ENCODE results near the gene TNFAIP1. TPM values are rescaled to one million over a fixed set of nuclear protein-coding genes. Genes with fewer than 3 reads are reported as not detected.

TNFAIP1 gene
- total RNA-seq, 1 experiment from 2014 or later: 21.8 TPM

DNA sequence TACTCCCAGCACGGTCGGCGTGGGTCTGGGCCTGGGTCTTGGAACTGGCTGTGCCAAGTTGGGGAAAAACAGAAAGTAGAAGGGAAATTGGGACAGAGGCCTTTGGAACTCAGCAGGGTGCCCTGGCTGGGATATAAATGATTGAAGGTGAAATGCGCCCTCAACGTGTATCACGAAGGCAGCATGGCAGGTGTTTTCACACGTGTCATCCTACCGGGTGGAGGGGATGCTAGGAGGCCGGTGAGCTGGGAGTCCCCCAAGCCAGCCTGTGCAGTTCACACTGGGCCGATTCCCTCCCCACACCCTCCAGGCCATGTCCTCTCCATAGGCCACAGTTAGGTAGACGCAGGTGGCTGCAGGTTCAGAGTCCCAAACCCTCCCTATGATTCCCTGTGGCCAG lies 6.0 kb downstream of the TNFAIP1 start:
- no CpG with 5 or more reads among the region's 11 CpGs for WGBS (ENCODE audit: extremely low coverage, insufficient read length, low lambda C conversion rate)

More for the DNA sequence above, 6.0 kb downstream of the TNFAIP1 start:
- no peak overlapping the region for H2BK15ac ChIP-seq (ENCODE audit: low read depth, low read length)
- no peak overlapping the region for H3K18ac ChIP-seq (ENCODE audit: insufficient read length, low read depth, low read length)
- H3K23me2 ChIP-seq (ENCODE audit: insufficient read length, low read depth, low read length, poor library complexity, severe bottlenecking): peaks cover under 1% of the 10 kb centered on the region
- H3K14ac ChIP-seq (ENCODE audit: insufficient read depth, low read length): no peak overlapping the region
- Mint-ChIP-seq H3K4me1 (peaks cover 14 to 17% of the 10 kb centered on the region in 2 experiments), H3K9me3 (no peaks in the 10 kb centered on the region), H3K36me3 (ENCODE audit: insufficient read depth in 1 of 3, low read depth in 3 of 3) (peaks cover 7 to 56% (median 51%) of the 10 kb centered on the region in 3 experiments; a peak in 5 of 7 replicates), H3K27me3 (ENCODE audit: low read depth) (no peaks in the 10 kb centered on the region), H3K4me3 (no peak overlapping the region), H3K27ac (no peak overlapping the region)
- no peaks in the 10 kb centered on the region for H3K27me3 ChIP-seq (ENCODE audit: insufficient read depth, low read length)
- H3K9ac ChIP-seq (ENCODE audit: extremely low read depth, insufficient read length, low read length): no peak overlapping the region
- H4K5ac ChIP-seq (ENCODE audit: insufficient read length, low read depth, low read length): no peak overlapping the region
- H2BK5ac ChIP-seq (ENCODE audit: insufficient read length, low read length): no peak overlapping the region
- DNase-seq: no peak
- H3T11ph ChIP-seq (ENCODE audit: low read length): no peak overlapping the region
- no peak overlapping the region for H2BK20ac ChIP-seq (ENCODE audit: low read depth, low read length, poor library complexity, severe bottlenecking)
- no peak overlapping the region for H3K4ac ChIP-seq (ENCODE audit: low read depth, low read length)
- H2AFZ ChIP-seq (ENCODE audit: low read length): no peak overlapping the region
- no peak overlapping the region for H3K4me2 ChIP-seq (ENCODE audit: insufficient read depth, insufficient read length, low read length)
- H4K20me1 ChIP-seq (ENCODE audit: control insufficient read depth, insufficient read depth, insufficient read length): no peaks in the 10 kb centered on the region
- no peak overlapping the region for H2AK5ac ChIP-seq (ENCODE audit: insufficient read length, low read length)
- H3K56ac ChIP-seq (ENCODE audit: insufficient read length, low read depth, low read length): no peak overlapping the region
- H3K9me3 ChIP-seq (ENCODE audit: control insufficient read depth, low read depth, low read length): no peaks in the 10 kb centered on the region
- H2BK120ac ChIP-seq (ENCODE audit: low read depth, low read length, poor library complexity, severe bottlenecking): no peak overlapping the region
- no peak overlapping the region for H3K27ac ChIP-seq (ENCODE audit: insufficient read length, low read depth, low read length)
- no peak for TF ChIP-seq CTCF (conservative IDR thresholded peaks at IDR 0.05)
- peaks cover 4% of the 10 kb centered on the region; the same call in 1 of the 2 replicates for H3K4me1 ChIP-seq (ENCODE audit: insufficient read depth, low read length)
- H3K79me2 ChIP-seq (ENCODE audit: insufficient read depth, low read length): no peaks in the 10 kb centered on the region; the same call in 1 of the 2 replicates
- no peak overlapping the region for H3K23ac ChIP-seq (ENCODE audit: insufficient read length, low read depth, low read length)
- H4K91ac ChIP-seq (ENCODE audit: insufficient read length, low read depth, low read length): no peak overlapping the region
- H4K8ac ChIP-seq (replicated peaks; ENCODE audit: insufficient read length, low read depth, low read length): no peak overlapping the region
- no peaks in the 10 kb centered on the region for H3K79me1 ChIP-seq (ENCODE audit: insufficient read depth, low read depth, low read length, poor library complexity, severe bottlenecking)
- no peak overlapping the region for H2BK12ac ChIP-seq (ENCODE audit: insufficient read length, low read depth, low read length)
